GM19467 (cell line): ENCODE results near the gene PDGFA.
"Not testable (repeated sequence)": the region's sequence is repeated elsewhere in the genome, so short reads cannot be mapped to it uniquely, and the experiment has no call there.

ENCODE experiments used
- ATAC-seq: cut with Tn5 transposase; IDR thresholded peaks from one replicate; pipeline ENCODE4 v1.9.1; 2021; ENCODE audit warnings: mild to moderate bottlenecking, moderate library complexity; ENCODE audit not compliant: unreplicated experiment

The PDGFA gene

DNA sequence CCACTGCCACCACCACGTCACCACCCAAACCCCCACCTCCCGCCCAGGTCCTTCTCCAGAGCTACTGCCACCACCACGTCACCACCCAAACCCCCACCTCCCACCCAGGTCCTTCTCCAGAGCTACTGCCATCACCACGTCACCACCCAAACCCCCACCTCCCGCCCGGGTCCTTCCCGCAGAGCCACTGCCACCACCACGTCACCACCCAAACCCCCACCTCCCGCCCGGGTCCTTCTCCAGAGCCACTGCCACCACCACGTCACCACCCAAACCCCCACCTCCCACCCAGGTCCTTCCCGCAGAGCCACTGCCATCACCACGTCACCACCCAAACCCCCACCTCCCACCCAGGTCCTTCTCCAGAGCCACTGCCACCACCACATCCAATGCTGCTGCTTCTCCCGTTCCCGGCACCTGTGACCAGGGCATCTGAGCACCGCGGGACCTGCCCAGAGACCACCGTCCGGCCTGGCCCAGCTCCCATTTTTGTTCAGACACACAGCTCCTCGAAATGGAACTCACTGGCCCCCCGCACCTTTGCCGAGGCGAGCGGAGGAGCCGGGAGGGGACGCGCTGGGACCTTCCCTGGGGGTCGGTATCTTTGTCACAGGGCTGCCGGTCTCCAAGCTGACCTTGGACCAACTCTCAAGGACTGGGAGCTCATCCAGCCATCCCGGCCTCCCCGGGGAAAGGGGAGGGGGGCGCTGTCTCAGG lies 32.7 kb upstream of the PDGFA start:
- ATAC-seq, result not testable (repeated sequence)

DNA sequence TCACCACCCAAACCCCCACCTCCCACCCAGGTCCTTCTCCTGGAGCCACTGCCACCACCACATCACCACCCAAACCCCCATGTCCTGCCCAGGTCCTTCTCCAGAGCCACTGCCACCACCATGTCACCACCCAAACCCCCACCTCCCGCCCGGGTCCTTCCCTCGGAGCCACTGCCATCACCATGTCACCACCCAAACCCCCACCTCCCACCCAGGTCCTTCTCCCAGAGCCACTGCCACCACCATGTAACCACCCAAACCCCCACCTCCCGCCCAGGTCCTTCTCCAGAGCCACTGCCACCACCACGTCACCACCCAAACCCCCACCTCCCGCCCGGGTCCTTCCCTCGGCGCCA lies 31.9 kb upstream of the PDGFA start:
- ATAC-seq, result not testable (repeated sequence)

DNA sequence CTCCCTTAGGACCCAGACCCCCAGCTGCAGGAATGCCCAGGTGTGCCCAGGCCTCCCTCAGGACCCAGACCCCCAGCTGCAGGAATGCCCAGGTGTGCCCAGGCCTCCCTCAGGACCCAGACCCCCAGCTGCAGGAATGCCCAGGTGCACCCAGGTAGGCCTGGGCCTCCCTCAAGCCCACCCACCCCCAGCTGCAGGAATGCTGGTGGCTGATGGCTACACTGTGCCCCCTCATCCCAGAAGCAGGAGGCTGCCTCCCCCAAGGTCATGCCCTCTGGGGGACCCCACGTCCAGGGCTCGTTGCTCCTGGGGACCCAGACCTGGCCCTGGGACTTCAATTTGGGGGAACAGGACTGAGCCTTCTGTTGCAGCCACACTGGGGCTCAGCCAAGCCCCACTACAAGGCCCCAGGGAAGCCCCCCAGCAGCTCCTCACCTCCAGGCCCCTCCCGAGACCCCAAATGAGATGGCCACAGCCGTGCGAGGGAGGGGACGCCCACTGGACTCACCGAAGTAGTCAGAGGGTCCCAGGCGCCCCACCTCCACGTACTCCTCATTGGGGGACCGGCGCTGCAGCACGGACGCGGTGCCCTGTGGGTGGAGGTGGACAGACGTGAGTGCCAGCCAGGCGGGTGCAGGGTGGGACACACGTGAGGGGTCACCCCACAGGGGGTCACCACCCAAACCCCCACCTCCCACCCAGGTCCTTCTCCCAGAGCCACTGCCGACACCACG lies 31.4 kb upstream of the PDGFA start:
- ATAC-seq, result no peak

GRCh38 chr7:549891-550625 lies 30.4 kb upstream of the PDGFA start:
- no peak for ATAC-seq

- no peak for ATAC-seq
These were observed 29.6 kb upstream of the PDGFA start for GRCh38 chr7:549066-549890.

GRCh38 chr7:548401-548800 lies 28.8 kb upstream of the PDGFA start:
- ATAC-seq, result no peak

GRCh38 chr7:545470-545869 lies 25.8 kb upstream of the PDGFA start:
- no peak for ATAC-seq

GRCh38 chr7:544338-545221 lies 24.9 kb upstream of the PDGFA start:
- no peak for ATAC-seq

GRCh38 chr7:543501-544337 lies 24.1 kb upstream of the PDGFA start:
- no peak for ATAC-seq

- no peak for ATAC-seq
These were observed 23.3 kb upstream of the PDGFA start for GRCh38 chr7:542713-543500.

DNA sequence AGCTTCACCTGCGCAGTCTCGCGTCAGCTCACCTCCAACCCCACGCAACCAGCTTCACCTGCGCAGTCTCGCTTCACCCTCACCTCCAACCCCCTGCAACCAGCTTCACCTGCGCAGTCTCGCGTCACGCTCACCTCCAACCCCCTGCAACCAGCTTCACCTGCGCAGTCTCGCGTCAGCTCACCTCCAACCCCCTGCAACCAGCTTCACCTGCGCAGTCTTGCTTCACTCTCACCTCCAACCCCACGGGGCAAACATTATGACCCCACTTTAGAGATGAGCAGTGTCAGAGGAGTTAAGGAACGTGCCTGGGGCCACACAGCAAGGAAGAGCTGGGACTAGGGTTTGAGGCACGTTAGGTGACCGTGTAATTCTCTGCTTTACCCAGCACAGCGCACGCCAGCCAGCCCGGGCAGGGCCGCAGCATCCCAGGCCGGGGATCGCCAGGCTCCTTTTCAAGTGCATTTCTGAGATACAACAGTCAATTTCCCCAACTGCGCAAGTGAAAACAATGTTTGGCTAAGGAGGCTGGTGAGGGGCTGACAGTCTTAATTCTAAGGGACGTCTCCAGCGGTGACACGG lies 22.6 kb upstream of the PDGFA start:
- no peak for ATAC-seq

GRCh38 chr7:541661-542060 lies 22.0 kb upstream of the PDGFA start:
- ATAC-seq, result no peak

DNA sequence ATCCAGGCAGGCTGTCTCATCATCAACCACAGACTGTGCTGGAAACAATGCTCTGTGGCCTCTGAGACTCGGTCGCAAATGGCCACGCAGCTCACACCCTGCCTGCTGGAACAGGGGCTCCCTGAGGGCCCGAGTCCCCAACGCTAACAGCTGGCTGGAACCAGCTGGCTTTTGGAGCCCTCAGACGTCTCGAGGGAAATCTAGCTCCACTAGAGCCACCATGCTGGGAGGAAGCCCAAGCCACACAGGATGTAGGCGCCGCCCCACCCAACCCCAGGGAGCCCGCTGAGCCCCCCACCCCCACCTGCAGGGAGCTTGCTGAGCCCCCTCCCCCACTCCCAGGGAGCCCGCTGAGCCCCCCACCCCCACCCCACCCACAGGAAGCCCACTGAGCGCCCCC lies 21.4 kb upstream of the PDGFA start:
- no peak for ATAC-seq

DNA sequence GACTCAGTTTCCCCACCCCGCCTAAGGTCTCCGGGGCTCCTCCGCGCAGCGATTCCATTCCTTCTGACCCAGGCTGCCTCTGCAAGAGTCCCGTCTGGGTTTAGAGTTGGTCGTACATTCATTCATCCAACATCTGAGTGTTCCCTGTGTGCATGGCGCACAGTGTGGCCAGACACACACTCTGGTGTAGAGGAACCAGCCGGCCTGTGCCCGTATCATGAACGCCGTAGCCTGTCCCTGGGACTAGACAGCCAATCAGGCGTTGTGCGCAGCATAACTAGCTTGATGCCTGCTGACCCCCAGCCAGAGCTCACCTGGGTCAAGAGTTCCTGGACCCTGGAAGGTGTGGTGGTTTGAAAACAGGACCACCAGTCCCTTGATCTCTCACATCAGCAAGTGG lies 20.9 kb upstream of the PDGFA start:
- ATAC-seq, result no peak

DNA sequence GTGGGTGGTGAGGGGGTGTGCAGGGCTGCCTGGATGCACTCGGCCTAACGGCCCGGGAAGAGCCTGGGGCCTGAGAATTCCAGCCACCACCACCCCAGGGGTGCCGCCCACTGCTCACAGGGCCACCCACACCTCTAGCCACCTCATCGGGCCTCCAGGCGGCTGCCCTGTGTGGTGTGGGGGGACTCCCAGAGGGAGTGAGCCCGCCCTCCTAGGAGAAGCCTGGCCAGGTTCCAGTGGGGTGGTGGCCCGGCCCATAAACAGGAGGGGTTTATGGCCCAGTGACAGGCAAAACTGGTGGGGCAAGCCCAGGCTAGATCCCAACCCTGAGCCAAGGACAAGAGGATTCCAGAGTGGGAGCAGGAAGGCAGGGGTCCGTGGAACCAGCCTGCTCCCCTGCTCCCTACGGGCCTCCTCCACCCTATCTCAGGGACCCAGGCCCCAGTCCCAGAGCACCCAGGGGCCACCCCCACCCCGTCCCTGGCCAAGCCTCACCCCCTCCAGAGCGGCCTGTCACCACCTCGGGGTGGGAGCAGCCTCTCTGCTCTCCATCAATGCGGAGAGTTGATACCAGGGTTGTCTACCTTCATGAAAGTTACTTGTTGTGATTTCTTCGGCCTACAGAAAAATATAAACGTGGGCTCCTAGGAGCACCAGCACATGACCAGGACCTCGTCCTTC lies 20.2 kb upstream of the PDGFA start:
- ATAC-seq, result no peak

DNA sequence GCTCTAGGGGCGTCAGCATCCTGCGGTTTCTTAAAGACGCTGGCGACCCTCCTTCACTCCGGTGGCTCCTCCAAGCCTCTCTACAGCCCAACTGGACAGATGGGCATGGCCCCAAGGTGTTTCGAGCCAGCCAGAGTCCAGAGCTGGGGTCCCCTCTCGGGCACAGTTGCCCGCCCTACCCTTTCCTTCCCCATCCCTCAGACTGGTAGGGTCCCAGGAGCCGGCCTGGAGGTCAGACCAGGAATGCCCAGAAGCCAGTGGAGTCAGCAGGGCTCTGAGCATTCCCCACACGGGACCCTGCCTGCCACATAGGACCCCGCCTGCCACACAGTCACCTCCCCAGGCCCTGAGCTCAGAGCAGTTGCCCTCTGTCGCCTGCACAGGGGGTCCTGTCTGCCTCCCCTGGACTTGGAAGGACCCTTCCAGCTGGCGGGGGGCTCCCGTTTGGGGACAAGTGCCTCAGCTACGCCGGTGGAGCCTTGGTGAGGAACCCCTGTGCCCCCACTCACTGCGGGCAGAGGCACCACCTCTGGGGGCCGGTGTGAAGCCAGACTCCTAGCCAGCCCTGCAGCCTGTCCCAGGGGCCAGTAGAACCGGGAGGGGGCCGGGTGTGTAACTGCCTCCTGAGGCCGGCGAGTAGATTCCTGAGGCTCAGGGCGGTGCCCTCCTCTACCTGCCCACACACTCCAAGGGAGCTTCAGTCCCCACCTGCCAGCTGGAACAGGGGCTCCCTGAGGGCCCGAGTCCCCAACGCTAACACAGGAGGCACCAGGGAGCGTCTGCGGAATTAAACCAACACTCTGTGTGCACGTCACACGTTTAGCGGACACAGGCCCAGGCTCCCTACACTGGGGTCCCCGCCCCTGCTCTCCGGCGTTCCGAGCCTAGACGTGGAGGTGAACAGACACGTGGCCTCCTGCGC lies 19.4 kb upstream of the PDGFA start:
- ATAC-seq, result no peak
